ENCODE results near the gene LETM1.

LETM1 gene

GRCh38 chr4:1815997-1816860 lies 39.7 kb downstream of the LETM1 start:
- Histone ChIP-seq H3K4me3 (ENCODE audit: low read depth, low read length) (no peak overlapping the region), H3K27ac (ENCODE audit: low read depth, low read length) (no peak overlapping the region), H3K27me3 (ENCODE audit: insufficient read depth, low read length) (no peaks in the 10 kb centered on the region), H2BK120ac (ENCODE audit: insufficient read depth, low read length, poor library complexity) (no peak overlapping the region), H3K79me2 (ENCODE audit: control insufficient read depth, insufficient read depth, low read length, poor library complexity) (no peaks in the 10 kb centered on the region), H3K4me1 (ENCODE audit: control insufficient read depth in 1 of 2, insufficient read depth in 2 of 2, low read length in 2 of 2) (no peaks in the 10 kb centered on the region), H3K9ac (ENCODE audit: low read length) (no peak overlapping the region), H4K8ac (ENCODE audit: low read depth, low read length) (no peak overlapping the region), H4K12ac (ENCODE audit: low read depth, low read length) (no peak overlapping the region), H3K23ac (ENCODE audit: low read length) (no peak overlapping the region), H4K91ac (ENCODE audit: low read depth, low read length) (no peak overlapping the region), H3K4ac (ENCODE audit: low read depth, low read length) (no peak overlapping the region), H2BK5ac (ENCODE audit: low read depth, low read length, poor library complexity) (no peak overlapping the region), H3K14ac (ENCODE audit: low read length) (no peak overlapping the region), H3K4me2 (ENCODE audit: low read length) (no peak overlapping the region), H3K79me1 (ENCODE audit: low read length) (no peaks in the 10 kb centered on the region), H3K9me3 (ENCODE audit: insufficient read depth, low read depth, low read length) (peaks cover 2% of the 10 kb centered on the region), H2AFZ (ENCODE audit: insufficient read depth, low read length, poor library complexity) (no peak overlapping the region), H2AK5ac (ENCODE audit: low read length) (no peak overlapping the region), H3K18ac (ENCODE audit: low read length) (no peak overlapping the region), H3K36me3 (ENCODE audit: control insufficient read depth in 1 of 2, insufficient read depth in 2 of 2, low read length in 2 of 2) (peaks cover 55 to 62% of the 10 kb centered on the region in 2 experiments), H2BK12ac (ENCODE audit: low read length) (no peak overlapping the region)
- no CpG with 5 or more reads among the region's 25 CpGs for WGBS (ENCODE audit: extremely low coverage, insufficient coverage, insufficient read length)
- DNase-seq = no peak

GRCh38 chr4:1815096-1815996 lies 40.6 kb downstream of the LETM1 start:
- Histone ChIP-seq H3K4me1 (ENCODE audit: control insufficient read depth in 1 of 2, insufficient read depth in 2 of 2, low read length in 2 of 2) (no peaks in the 10 kb centered on the region), H3K27ac (ENCODE audit: low read depth, low read length) (no peak overlapping the region), H3K79me2 (ENCODE audit: control insufficient read depth, insufficient read depth, low read length, poor library complexity) (no peaks in the 10 kb centered on the region), H4K8ac (ENCODE audit: low read depth, low read length) (no peak overlapping the region), H2BK12ac (ENCODE audit: low read length) (no peak overlapping the region), H3K4me3 (ENCODE audit: low read depth, low read length) (no peak overlapping the region), H2BK5ac (ENCODE audit: low read depth, low read length, poor library complexity) (no peak overlapping the region), H3K14ac (ENCODE audit: low read length) (no peak overlapping the region), H3K4ac (ENCODE audit: low read depth, low read length) (no peak overlapping the region), H4K12ac (ENCODE audit: low read depth, low read length) (no peak overlapping the region), H3K27me3 (ENCODE audit: insufficient read depth, low read length) (no peaks in the 10 kb centered on the region), H3K9ac (ENCODE audit: low read length) (no peak overlapping the region), H2AK5ac (ENCODE audit: low read length) (no peak overlapping the region), H3K36me3 (ENCODE audit: control insufficient read depth in 1 of 2, insufficient read depth in 2 of 2, low read length in 2 of 2) (peaks cover 55 to 62% of the 10 kb centered on the region in 2 experiments), H3K4me2 (ENCODE audit: low read length) (no peak overlapping the region), H3K18ac (ENCODE audit: low read length) (no peak overlapping the region), H2BK120ac (ENCODE audit: insufficient read depth, low read length, poor library complexity) (no peak overlapping the region), H3K79me1 (ENCODE audit: low read length) (no peaks in the 10 kb centered on the region), H3K23ac (ENCODE audit: low read length) (no peak overlapping the region), H2AFZ (ENCODE audit: insufficient read depth, low read length, poor library complexity) (no peak overlapping the region), H3K9me3 (ENCODE audit: insufficient read depth, low read depth, low read length) (peaks cover 2% of the 10 kb centered on the region), H4K91ac (ENCODE audit: low read depth, low read length) (no peak overlapping the region)
- no CpG with 5 or more reads among the region's 34 CpGs for WGBS (ENCODE audit: extremely low coverage, insufficient coverage, insufficient read length)
- DNase-seq = no peak

GRCh38 chr4:1814453-1814852 lies 41.5 kb downstream of the LETM1 start:
- WGBS (ENCODE audit: extremely low coverage, insufficient coverage, insufficient read length) = no CpG with 5 or more reads among the region's 8 CpGs
- H3K23ac ChIP-seq (ENCODE audit: low read length) = no peak overlapping the region
- no peak for DNase-seq
- no peak overlapping the region for H3K4ac ChIP-seq (ENCODE audit: low read depth, low read length)
- H3K4me1 ChIP-seq (ENCODE audit: control insufficient read depth in 1 of 2, insufficient read depth in 2 of 2, low read length in 2 of 2) = no peaks in the 10 kb centered on the region
- H3K18ac ChIP-seq (ENCODE audit: low read length) = no peak overlapping the region
- no peak overlapping the region for H4K8ac ChIP-seq (ENCODE audit: low read depth, low read length)
- H3K79me1 ChIP-seq (ENCODE audit: low read length) = no peaks in the 10 kb centered on the region
- no peak overlapping the region for H2BK5ac ChIP-seq (ENCODE audit: low read depth, low read length, poor library complexity)
- H3K9me3 ChIP-seq (ENCODE audit: insufficient read depth, low read depth, low read length) = peaks cover 2% of the 10 kb centered on the region
- no peak overlapping the region for H3K14ac ChIP-seq (ENCODE audit: low read length)
- no peak overlapping the region for H3K9ac ChIP-seq (ENCODE audit: low read length)
- H3K36me3 ChIP-seq (ENCODE audit: control insufficient read depth in 1 of 2, insufficient read depth in 2 of 2, low read length in 2 of 2) = peaks cover 52 to 56% of the 10 kb centered on the region in 2 experiments
- H3K27ac ChIP-seq (ENCODE audit: low read depth, low read length) = no peak overlapping the region
- no peak overlapping the region for H3K4me2 ChIP-seq (ENCODE audit: low read length)
- no peak overlapping the region for H4K12ac ChIP-seq (ENCODE audit: low read depth, low read length)
- H2BK12ac ChIP-seq (ENCODE audit: low read length) = no peak overlapping the region
- no peak overlapping the region for H2AK5ac ChIP-seq (ENCODE audit: low read length)
- H3K79me2 ChIP-seq (ENCODE audit: control insufficient read depth, insufficient read depth, low read length, poor library complexity) = no peaks in the 10 kb centered on the region
- no peak overlapping the region for H4K91ac ChIP-seq (ENCODE audit: low read depth, low read length)
- H2AFZ ChIP-seq (ENCODE audit: insufficient read depth, low read length, poor library complexity) = no peak overlapping the region
- H3K27me3 ChIP-seq (ENCODE audit: insufficient read depth, low read length) = no peaks in the 10 kb centered on the region
- H2BK120ac ChIP-seq (ENCODE audit: insufficient read depth, low read length, poor library complexity) = no peak overlapping the region
- H3K4me3 ChIP-seq (ENCODE audit: low read depth, low read length) = no peak overlapping the region

GRCh38 chr4:1813915-1814314 lies 42.0 kb downstream of the LETM1 start:
- no peak overlapping the region for H2AK5ac ChIP-seq (ENCODE audit: low read length)
- peaks cover 2% of the 10 kb centered on the region for H3K9me3 ChIP-seq (ENCODE audit: insufficient read depth, low read depth, low read length)
- no peak overlapping the region for H3K14ac ChIP-seq (ENCODE audit: low read length)
- no peak overlapping the region for H2AFZ ChIP-seq (ENCODE audit: insufficient read depth, low read length, poor library complexity)
- peaks cover 46 to 51% of the 10 kb centered on the region in 2 experiments for H3K36me3 ChIP-seq (ENCODE audit: control insufficient read depth in 1 of 2, insufficient read depth in 2 of 2, low read length in 2 of 2)
- no peaks in the 10 kb centered on the region for H3K79me1 ChIP-seq (ENCODE audit: low read length)
- no peaks in the 10 kb centered on the region for H3K27me3 ChIP-seq (ENCODE audit: insufficient read depth, low read length)
- no peak overlapping the region for H2BK5ac ChIP-seq (ENCODE audit: low read depth, low read length, poor library complexity)
- no peak overlapping the region for H3K4me3 ChIP-seq (ENCODE audit: low read depth, low read length)
- no peak overlapping the region for H2BK12ac ChIP-seq (ENCODE audit: low read length)
- no peak for DNase-seq
- no CpG with 5 or more reads among the region's 9 CpGs for WGBS (ENCODE audit: extremely low coverage, insufficient coverage, insufficient read length)
- H3K4me1 ChIP-seq (ENCODE audit: control insufficient read depth in 1 of 2, insufficient read depth in 2 of 2, low read length in 2 of 2) = no peaks in the 10 kb centered on the region
- H3K4me2 ChIP-seq (ENCODE audit: low read length) = no peak overlapping the region
- H4K8ac ChIP-seq (ENCODE audit: low read depth, low read length) = no peak overlapping the region
- H4K91ac ChIP-seq (ENCODE audit: low read depth, low read length) = no peak overlapping the region
- no peak overlapping the region for H3K23ac ChIP-seq (ENCODE audit: low read length)
- H4K12ac ChIP-seq (ENCODE audit: low read depth, low read length) = no peak overlapping the region
- H2BK120ac ChIP-seq (ENCODE audit: insufficient read depth, low read length, poor library complexity) = no peak overlapping the region
- H3K18ac ChIP-seq (ENCODE audit: low read length) = no peak overlapping the region
- no peak overlapping the region for H3K4ac ChIP-seq (ENCODE audit: low read depth, low read length)
- no peak overlapping the region for H3K9ac ChIP-seq (ENCODE audit: low read length)
- H3K79me2 ChIP-seq (ENCODE audit: control insufficient read depth, insufficient read depth, low read length, poor library complexity) = no peaks in the 10 kb centered on the region
- no peak overlapping the region for H3K27ac ChIP-seq (ENCODE audit: low read depth, low read length)
